Mammary epithelial cell (primary cell): ENCODE data around the gene MKLN1.

Source experiments
- CTCF ChIP-seq, 2 donors: IDR thresholded peaks in 1 of 2; conservative IDR thresholded peaks in 1 of 2; 2 replicates each; pipeline ENCODE4 v1.5.1; 2011 to 2012; ENCODE audit warnings: inconsistent platforms in 2 of 2, low read length in 2 of 2, mild to moderate bottlenecking in 2 of 2, control low read depth in 1 of 2, low read depth in 1 of 2; ENCODE audit not compliant: insufficient read depth in 1 of 2; ENCODE audit errors: extremely low read depth in 1 of 2
- EZH2 ChIP-seq: IDR thresholded peaks from 2 replicates; pipeline ENCODE4 v1.6.1; 2012; ENCODE audit warnings: low read length, inconsistent platforms, borderline replicate concordance

- no peak for TF ChIP-seq CTCF (conservative IDR thresholded peaks at IDR 0.05 in 1 of 2, IDR thresholded peaks at IDR 0.05 in 1 of 2; ENCODE audit: extremely low read depth in 1 of 2, insufficient read depth in 1 of 2, low read depth in 1 of 2, low read length in 2 of 2)
- TF ChIP-seq EZH2: no peak
These were observed 165.9 kb downstream of the MKLN1 start for GRCh38 chr7:131493581-131493980.
